ENCODE measurements around the gene LRP2. TPM values are rescaled to one million over a fixed set of nuclear protein-coding genes. Genes with fewer than 3 reads are reported as not detected.
"Not testable (repeated sequence)": the region's sequence is repeated elsewhere in the genome, so short reads cannot be mapped to it uniquely, and the experiment has no call there.

Gene LRP2
- total and polyA plus RNA-seq, 8 donors, result 0.06 to 0.08 TPM; not detected in 6

GRCh38 chr2:169328785-169329184, 33.5 kb downstream of the LRP2 start:
- Histone ChIP-seq H3K9me3 (no peaks in the 10 kb centered on the region), H3K36me3 (no peaks in the 10 kb centered on the region), H3K4me3 (no peak overlapping the region), H3K27me3 (no peaks in the 10 kb centered on the region), H3K4me1 (no peaks in the 10 kb centered on the region), H3K27ac (no peak overlapping the region)
- ATAC-seq (no peak), FAIRE-seq (no peak), DNase-seq (no peak)
- 81 to 83% methylated on average over 3 of the region's 3 CpGs for WGBS, 2 donors
- intact Hi-C loops (cut with DNase I), result no loop called here
- no peak for TF ChIP-seq CTCF (IDR thresholded peaks at IDR 0.05)

- H3K4me3 ChIP-seq; ATAC-seq; H3K36me3 ChIP-seq; FAIRE-seq; H3K9me3 ChIP-seq; intact Hi-C loops (cut with DNase I); H3K4me1 ChIP-seq; H3K27ac ChIP-seq; H3K27me3 ChIP-seq: not testable (repeated sequence)
- WGBS, 2 donors, result 90 to 98% methylated on average over 7 to 28 of the region's 33 CpGs
- DNase-seq, result peak in 1 of 6 donors; percentile 36
Observed at GRCh38 chr2:169327837-169328236, 34.5 kb downstream of the LRP2 start.

- H3K9me3 ChIP-seq; H3K4me3 ChIP-seq; intact Hi-C loops (cut with DNase I); H3K4me1 ChIP-seq; H3K27me3 ChIP-seq; DNase-seq; FAIRE-seq; H3K36me3 ChIP-seq; H3K27ac ChIP-seq; ATAC-seq: not testable (repeated sequence)
- WGBS, 2 donors, result no CpG with 5 or more reads among the region's 4 CpGs
Observed at GRCh38 chr2:169325886-169326285, 36.4 kb downstream of the LRP2 start.

GRCh38 chr2:169324581-169325260, 37.6 kb downstream of the LRP2 start:
- Histone ChIP-seq H3K27ac (no peak overlapping the region), H3K27me3 (no peaks in the 10 kb centered on the region), H3K4me3 (no peak overlapping the region), H3K36me3 (no peaks in the 10 kb centered on the region), H3K9me3 (no peaks in the 10 kb centered on the region), H3K4me1 (no peaks in the 10 kb centered on the region)
- ATAC-seq, result no peak
- intact Hi-C loops (cut with DNase I), result no loop called here
- no peak for DNase-seq
- 39 to 44% methylated on average over 5 of the region's 5 CpGs for WGBS, 2 donors
- no peak for TF ChIP-seq CTCF (IDR thresholded peaks at IDR 0.05)
- FAIRE-seq, result no peak

GRCh38 chr2:169323841-169324240, 38.5 kb downstream of the LRP2 start:
- Histone ChIP-seq H3K36me3 (no peaks in the 10 kb centered on the region), H3K9me3 (no peaks in the 10 kb centered on the region), H3K27ac (no peak overlapping the region), H3K4me3 (no peak overlapping the region), H3K4me1 (no peaks in the 10 kb centered on the region), H3K27me3 (no peaks in the 10 kb centered on the region)
- FAIRE-seq, result no peak
- WGBS, 2 donors, result 65 to 66% methylated on average over 2 of the region's 2 CpGs
- no peak for TF ChIP-seq CTCF (IDR thresholded peaks at IDR 0.05)
- no peak for ATAC-seq
- DNase-seq, result no peak
- intact Hi-C loops (cut with DNase I), result no loop called here

- Histone ChIP-seq H3K9me3 (no peaks in the 10 kb centered on the region), H3K36me3 (no peaks in the 10 kb centered on the region), H3K27ac (no peak overlapping the region), H3K27me3 (no peaks in the 10 kb centered on the region), H3K4me1 (no peaks in the 10 kb centered on the region), H3K4me3 (no peak overlapping the region)
- no peak for TF ChIP-seq CTCF (IDR thresholded peaks at IDR 0.05)
- intact Hi-C loops (cut with DNase I), result no loop called here
- DNase-seq (no peak), FAIRE-seq (no peak), ATAC-seq (no peak)
- WGBS, 2 donors, result 91 to 95% methylated on average over 6 of the region's 6 CpGs
Observed at GRCh38 chr2:169320561-169320960, 41.8 kb downstream of the LRP2 start.

Data from pancreas (tissue), 10 donors.